GM18870 (cell line): ENCODE results near the gene TPRN.

Source experiments
- ATAC-seq: cut with Tn5 transposase; IDR thresholded peaks from one replicate; pipeline ENCODE4 v1.9.1; 2021; ENCODE audit warnings: moderate library complexity; ENCODE audit not compliant: unreplicated experiment

TPRN gene

DNA sequence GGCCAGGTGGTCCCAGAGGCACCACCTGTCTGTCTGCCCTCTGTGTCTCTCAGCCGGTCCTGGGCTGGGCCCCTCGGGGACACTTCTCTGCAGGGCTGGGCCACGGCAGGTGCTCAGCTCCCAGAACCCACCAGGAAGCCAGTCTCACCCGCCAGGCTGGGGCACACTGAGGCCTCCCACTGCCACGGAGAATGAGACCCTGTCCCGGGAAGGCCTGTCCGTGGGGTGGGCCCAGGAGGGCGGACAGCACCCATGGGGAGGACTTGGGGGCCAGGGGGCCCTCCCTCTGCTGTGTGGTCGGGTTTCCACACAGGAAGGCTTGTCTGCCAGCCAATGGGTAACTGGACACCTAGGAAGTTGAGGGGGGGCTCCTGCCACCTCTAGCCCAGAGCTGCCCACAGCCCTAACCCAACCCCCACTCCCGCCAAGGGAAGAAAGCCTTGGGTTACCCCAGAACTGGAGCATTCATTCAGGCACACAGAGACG, 36.4 kb upstream of the TPRN start:
- ATAC-seq, result no peak

DNA sequence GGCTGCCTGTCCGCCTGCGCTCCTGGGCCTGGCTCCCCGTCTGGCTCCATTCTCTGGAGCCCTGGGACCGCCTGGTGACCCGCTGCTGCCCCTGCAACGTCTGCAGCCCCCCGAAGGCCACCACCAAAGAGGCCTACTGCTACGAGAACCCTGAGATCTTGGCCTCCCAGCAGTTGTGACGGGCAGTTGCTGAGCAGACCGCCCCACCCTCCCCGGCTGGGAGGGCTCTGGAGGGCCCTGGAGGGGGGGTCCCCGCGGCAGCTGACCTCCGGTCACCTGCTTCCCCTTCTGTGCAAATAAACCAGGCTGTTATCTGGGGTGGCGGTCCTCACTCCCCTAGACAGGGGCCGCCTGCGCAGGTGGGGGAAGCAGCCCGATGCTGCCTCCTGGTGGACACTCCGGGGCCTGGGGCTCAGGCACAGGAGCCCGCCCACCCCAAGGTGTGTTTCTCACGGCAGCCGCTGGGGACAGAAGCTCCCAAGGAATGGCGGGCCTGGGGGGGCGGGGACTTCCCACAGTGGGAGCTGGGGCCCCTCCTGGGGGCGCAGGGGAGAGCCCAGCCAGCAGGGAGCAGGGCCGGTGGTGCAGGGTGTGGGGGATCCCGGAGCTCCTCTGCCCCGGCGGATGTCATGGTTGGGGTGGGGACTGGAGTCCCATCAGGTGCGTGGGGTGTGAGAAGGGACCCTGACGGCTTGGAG, 35.8 kb upstream of the TPRN start:
- ATAC-seq, result no peak

DNA sequence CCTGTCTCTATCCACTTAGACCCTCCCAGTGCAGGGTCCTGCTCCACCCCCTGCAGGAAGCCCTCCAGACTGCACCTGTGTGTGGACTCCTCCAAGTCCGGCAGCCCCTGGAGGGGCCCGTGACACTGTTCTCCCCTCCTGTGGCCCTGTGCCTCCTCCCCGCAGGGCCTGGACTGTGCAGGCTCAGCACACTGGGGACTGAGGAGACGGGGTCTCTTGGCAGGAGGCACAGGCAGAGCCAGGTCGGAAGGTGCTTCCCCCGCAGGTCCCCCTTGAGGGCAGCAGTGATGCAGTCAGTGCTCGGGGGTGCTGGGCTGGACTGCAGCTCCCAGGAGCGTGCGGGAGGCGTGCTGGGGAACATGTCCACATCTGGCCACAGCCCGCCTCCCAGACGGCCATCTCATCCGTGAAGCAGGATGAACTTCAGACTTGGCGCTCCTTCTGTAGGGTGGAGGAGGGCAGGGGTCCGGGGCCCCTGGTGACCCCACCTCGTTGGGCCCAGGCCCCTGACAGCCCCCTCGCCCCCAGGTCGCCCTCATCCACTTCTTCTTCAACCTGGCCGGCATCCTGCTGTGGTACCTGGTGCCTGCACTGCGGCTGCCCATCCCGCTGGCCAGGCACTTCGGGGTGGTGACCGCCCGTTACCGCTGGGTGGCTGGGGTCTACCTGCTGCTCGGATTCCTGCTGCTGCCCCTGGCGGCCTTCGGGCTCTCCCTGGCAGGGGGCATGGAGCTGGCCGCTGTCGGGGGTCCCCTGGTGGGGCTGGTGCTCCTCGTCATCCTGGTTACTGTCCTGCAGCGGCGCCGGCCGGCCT, 35.1 kb upstream of the TPRN start:
- no peak for ATAC-seq

- ATAC-seq, result no peak
Observed at GRCh38 chr9:137234758-137235423, 34.4 kb upstream of the TPRN start.

GRCh38 chr9:137234055-137234697, 33.6 kb upstream of the TPRN start:
- ATAC-seq, result no peak

DNA sequence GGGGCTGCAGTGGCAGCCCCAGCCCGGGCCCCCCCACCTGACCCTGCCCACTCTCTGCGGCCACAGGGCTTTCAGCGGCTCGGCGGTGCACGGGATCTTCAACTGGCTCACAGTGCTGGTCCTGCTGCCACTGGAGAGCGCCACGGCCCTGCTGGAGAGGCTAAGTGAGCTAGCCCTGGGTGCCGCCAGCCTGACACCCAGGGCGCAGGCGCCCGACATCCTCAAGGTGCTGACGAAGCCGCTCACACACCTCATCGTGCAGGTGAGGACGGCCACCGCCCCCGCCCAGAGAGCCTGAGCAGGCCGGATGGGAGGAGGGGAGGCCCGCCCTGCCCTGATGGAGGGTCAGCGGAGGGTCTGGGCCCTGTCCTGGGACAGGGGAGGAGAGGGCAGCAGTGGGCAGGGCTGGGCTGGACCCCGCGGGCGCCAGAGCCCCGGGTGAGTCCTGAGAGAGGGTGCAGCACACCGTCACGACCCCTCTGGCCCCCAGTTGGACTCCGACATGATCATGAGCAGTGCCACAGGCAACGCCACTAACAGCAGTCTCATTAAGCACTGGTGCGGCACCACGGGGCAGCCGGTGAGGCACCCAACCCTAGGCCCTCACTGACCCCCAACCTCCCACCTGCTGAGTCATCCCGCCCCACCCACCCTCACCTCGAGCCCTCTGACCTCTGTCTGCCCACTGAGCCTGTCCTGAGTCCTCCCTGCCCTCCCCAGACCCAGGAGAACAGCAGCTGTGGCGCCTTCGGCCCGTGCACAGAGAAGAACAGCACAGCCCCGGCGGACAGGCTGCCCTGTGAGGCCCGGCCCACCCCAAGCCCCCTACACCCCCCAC, 32.8 kb upstream of the TPRN start:
- ATAC-seq, result no peak

GRCh38 chr9:137232510-137232909, 32.0 kb upstream of the TPRN start:
- ATAC-seq, result no peak

DNA sequence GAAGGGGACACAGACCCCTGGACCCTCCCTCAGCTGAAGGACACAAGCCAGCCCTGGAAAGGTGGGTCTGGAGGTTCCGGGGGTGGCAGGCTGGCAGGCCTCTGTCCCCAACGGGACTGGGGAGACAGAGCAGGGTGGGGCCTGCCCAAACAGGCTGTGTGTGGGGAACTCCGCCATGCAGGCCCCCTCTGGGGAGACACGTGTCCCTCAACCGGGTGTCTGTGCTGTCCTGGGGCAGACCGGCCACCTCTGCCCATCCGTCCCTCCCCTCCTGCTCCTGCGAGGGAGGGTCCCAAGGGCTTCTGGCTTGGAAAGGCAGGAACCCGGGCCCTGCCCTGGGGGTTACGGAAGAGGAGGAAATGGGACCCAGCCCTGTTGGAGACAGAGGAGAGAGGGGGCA, 31.6 kb upstream of the TPRN start:
- no peak for ATAC-seq

DNA sequence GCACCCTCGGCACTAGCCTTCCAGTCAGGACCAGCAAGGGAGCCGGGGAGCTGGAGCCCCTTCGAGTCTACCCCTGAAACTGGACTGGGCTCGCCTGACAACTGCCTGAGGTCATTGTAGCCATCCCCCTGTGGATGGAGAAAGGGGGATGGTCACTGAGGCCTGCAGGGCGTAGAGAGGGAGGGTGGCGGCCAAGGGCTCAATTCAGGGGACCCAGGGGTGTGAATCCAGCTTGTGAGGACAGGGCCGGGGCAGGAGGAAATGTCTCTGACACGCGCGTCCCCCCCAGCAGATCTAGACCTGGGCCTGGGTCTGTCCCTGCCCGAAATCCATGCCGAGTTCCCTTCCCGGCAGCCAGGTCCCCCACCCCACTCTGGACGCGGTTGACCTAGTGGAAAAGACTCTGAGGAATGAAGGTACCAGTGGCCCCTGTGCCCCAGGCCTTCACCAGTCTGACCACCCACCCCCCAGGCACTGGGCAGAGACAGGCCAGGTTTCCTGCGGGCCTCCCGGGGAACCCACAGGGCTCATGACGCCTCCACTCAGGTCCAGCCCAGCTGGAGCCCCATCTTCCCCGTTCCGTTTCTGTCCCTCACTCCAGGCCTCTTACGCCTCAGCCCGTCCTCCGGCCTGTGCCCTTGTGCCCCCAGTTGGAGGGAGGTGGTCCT, 31.0 kb upstream of the TPRN start:
- no peak for ATAC-seq

- ATAC-seq, result no peak
Observed at GRCh38 chr9:137230705-137231371, 30.3 kb upstream of the TPRN start, which contains the start of gene SLC34A3. SLC34A3 (plus strand) TSS chr9:137230901; CDS start chr9:137231703, 802 bp downstream.

- ATAC-seq, result no peak
Observed at GRCh38 chr9:137229903-137230704, 29.6 kb upstream of the TPRN start.

DNA sequence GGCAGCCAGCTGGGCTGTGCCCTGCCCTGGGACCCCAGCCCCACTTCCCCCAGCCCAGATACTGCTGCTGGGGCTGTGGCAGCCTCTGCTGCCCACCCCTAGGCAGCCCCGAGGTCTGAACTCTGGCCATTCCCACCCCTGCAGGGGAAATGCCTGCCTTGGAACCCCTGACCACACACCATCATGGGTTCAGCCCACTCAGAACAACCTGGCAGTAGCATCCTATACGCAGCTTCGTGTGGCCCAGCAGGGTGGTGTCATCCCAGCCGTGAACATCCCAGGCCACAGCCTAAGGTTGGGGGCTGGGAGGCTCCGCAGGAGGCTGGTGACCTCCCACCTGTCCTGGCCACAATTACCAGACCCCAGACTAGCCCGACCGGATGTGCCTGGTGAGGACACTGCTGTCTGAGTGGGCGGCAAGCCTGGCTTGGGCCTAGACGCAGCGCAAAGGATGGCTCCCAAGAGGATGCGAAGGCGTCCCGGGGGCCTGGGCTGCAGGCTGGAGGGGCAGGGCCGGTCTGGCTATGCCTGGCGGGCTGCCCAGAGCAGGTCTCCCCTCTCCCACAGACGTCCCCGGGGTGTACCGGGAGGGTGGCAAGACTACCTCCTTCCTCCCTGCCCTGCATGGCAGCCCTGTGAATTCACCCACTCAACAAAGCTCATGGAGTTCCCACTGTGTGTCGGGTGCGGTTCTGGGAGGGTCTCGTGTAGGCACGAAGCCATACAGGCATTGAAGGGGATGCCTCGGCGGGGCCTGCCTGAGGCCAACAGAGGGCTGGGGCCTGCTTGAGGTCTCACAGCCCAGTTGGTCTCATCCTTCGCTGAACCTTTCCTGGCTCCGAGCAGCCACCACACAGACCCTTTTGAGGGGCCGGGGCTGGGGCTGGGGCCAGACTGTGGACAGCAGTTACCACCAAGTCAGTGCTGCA, 28.7 kb upstream of the TPRN start:
- ATAC-seq, result no peak

DNA sequence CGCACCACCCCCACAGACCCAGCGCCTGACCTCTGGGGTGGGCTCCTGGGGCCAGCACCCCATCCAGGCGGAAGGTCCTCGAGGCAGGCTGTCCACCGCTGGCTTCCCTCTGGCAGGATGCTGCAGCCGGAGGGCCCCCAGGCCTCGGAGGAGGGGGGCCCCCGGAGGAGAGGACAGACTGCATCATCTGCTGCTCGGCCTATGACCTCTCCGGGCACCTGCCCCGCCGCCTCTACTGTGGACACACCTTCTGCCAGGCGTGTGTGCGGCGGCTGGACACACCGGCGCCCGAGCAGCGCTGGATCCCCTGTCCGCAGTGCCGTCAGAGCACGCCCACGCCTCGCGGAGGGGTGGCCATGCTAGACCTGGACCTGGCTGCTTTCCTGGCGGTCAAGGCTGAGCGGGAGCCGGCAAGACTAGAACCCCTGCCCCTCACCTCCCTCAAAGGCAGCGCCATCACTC, 28.0 kb upstream of the TPRN start:
- no peak for ATAC-seq

DNA sequence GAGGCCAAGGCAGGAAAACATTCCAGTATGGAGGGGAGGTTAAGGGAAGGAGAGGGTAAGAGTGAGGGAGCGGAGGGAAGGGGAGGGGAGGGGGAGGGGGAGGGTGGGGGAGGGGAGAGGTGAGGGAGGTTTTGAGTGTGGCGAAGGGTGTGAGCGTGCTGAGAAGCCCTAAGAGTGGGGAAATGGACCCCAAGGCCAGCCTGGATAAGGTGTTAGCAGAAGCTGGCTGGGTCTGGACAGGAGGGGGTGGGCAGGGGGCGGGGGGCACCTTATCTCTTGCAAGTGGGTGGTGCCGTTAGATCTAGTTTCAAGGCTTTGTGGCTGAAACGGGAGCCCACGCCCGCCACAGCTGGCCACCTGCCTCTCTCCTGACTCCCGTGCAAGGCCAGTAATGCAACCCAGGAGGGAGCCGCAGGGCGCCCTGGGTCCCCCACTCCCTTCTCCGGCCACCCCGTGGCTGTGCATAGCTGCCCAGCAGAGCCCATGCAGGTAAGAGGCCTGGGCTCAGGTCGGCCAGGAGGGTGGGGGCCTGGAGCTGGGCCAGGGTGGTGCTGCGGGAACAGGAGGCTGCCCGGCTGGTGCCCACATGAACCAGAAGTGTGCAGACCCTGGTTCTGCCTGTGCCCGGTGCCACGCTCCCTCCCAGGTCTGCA, 27.4 kb upstream of the TPRN start:
- ATAC-seq, result no peak

DNA sequence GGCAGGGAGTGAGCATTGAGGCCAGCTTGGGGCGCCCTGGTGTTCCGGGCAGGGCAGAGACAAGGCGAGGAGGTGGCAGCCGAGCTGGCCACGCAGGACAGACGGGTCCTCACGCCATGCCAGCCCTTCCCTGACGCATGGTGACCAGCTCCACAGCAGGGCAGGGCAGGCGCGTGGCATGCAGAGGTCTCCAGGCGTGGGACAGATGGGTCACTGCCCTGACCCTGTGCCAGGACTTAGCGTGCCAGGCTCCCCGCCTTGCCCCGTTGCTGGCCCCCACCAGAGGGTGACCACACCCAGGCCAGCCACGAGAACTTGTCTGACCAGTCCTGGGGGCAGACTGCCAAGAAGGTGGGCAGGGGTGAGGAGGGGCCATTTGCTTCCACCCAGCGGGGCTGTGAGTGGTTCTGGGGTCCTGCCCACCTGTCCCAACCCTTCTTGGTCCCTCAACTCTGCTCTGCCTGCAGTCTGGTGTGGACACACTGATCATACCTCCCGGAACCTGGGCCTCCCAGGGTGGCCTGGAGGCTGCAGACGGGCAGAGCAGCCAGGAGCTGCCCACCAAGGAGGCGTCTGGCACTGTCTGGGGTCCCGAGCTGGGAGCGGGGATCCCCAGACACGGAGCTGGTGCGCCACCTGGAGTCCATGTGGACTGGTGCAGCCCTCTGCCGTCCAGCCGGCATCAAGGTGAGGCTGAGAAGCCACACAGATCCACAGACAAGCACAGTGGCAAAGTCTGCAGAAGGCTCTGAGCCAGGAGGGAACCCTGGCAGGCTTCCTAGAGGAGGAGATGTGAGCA, 26.7 kb upstream of the TPRN start, which contains the start of gene RNF224:
RNF224 (plus strand) TSS at position 449 of the 799 bp plus-strand sequence. CDS start 834 bp downstream, outside the sequence.
- no peak for ATAC-seq
